Measurements from ENCODE around the gene TSKU.

- TF ChIP-seq CTCF (IDR thresholded peaks at IDR 0.05; ENCODE audit: insufficient read depth, low read length), result no peak
- TF ChIP-seq POLR2AphosphoS5 (IDR thresholded peaks at IDR 0.05; ENCODE audit: low read depth), result no peak
- no peak for TF ChIP-seq REST (IDR thresholded peaks at IDR 0.05; ENCODE audit: insufficient replicate concordance, low read depth)
- no peak for TF ChIP-seq GABPA (IDR thresholded peaks at IDR 0.05; ENCODE audit: low read depth)
Measured at GRCh38 chr11:76759092-76759491, 24.1 kb upstream of the TSKU start.
